Measurements from ENCODE around the gene KCNH4. TPM values are rescaled to one million over a fixed set of nuclear protein-coding genes. Genes with fewer than 3 reads are reported as not detected.

The KCNH4 gene
- total RNA-seq, 4 donors from 2014 or later = 0.47 to 0.80 TPM; not detected in 2

DNA sequence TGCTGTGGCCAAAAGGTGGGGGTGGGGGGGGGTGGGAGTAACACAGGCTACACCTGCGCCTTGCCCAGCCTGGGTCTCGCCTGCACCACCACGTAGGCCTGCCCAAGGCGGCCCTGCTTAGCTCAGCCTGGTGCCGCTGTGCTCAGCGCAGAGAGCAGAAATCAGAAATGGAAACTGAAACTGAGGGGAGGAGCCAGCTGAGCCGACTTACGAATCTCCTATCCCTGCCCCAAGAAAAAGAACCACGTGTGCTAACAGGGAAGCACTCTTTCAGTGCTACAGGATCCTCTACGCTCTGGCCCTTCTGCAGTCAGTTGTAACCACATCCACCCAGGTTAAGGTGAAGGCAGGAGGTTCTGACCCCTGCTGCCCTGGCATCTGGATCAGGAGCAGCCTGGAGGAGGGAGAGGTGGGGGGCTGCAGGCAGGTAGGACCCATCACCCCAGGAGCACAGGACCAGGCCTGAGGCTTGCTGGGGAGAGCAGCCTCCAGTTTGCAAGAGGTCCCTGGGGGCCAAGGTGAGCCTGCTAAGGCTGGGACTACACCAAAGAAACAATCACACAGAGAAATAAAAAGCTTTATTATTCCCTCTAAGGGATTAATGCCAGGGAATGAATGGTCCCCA lies 68.3 kb downstream of the KCNH4 start, which contains the start of gene DHX58:
Gene DHX58, minus strand, starts transcription at position 163 of the 625 bp plus-strand sequence. CDS start 822 bp downstream, outside the sequence.
- TF ChIP-seq POLR2A (IDR thresholded peaks at IDR 0.05) = peak; percentile 23 to 72
- TF ChIP-seq, protein P1, sequence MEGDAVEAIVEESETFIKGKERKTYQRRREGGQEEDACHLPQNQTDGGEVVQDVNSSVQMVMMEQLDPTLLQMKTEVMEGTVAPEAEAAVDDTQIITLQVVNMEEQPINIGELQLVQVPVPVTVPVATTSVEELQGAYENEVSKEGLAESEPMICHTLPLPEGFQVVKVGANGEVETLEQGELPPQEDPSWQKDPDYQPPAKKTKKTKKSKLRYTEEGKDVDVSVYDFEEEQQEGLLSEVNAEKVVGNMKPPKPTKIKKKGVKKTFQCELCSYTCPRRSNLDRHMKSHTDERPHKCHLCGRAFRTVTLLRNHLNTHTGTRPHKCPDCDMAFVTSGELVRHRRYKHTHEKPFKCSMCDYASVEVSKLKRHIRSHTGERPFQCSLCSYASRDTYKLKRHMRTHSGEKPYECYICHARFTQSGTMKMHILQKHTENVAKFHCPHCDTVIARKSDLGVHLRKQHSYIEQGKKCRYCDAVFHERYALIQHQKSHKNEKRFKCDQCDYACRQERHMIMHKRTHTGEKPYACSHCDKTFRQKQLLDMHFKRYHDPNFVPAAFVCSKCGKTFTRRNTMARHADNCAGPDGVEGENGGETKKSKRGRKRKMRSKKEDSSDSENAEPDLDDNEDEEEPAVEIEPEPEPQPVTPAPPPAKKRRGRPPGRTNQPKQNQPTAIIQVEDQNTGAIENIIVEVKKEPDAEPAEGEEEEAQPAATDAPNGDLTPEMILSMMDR (IDR thresholded peaks at IDR 0.05) = no peak

DNA sequence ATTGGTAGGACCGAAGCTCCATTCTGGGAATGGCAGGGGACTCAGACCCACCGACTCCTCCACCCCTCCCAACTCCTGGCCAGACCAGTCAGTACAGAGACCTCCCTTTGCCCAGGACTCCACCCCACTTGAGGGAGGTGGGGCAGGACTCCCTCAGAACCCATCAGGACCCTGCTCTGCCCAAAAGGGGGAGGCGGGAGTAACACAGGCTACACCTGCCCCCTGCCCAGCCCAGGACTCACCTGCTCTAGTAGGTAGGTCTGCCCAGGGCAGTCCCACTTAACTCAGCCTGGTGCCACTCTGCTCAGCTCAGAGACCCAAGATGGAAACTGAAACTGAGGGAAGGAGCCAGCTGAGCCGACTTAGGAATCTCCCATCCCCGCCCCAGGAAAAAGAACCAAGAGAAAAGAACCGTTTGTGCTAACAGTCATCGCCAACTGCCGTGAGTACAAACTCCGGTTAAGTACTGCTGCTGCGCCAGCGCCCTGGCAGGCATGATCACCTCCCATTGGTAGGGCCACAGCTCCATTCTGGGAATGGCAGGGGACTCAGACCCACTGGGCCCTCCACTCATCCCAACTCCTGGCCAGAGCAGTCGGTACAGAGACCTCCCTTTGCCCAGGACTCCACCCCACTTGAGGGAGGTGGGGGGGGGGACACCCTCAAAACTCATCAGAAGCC lies 68.9 kb downstream of the KCNH4 start:
- Histone ChIP-seq H3K9me3 (no peaks in the 10 kb centered on the region), H3K4me1 (peaks cover 0 to 19% (median 15%) of the 10 kb centered on the region in 4 donors), H3K4me3 (peak overlapping the region; percentile 38 to 60 (median 56)), H3K27me3 (no peaks in the 10 kb centered on the region), H3K36me3 (no peaks in the 10 kb centered on the region), H3K27ac (peak overlapping the region; percentile 87 to 96 (median 93))
- DNase-seq = peak in 2 of 3 donors; percentile 73 to 78
- TF ChIP-seq, protein P1 (IDR thresholded peaks at IDR 0.05) = no peak
- no peak for TF ChIP-seq POLR2A (IDR thresholded peaks at IDR 0.05)

More for the DNA sequence above, 68.3 kb downstream of the KCNH4 start, which contains the start of gene DHX58:
- Histone ChIP-seq H3K4me1 (peaks cover 0 to 19% (median 15%) of the 10 kb centered on the region in 4 donors), H3K4me3 (peak within 1 kb of the TSS; percentile 38 to 60 (median 56)), H3K27me3 (no peaks in the 10 kb centered on the region), H3K36me3 (no peaks in the 10 kb centered on the region), H3K9me3 (no peaks in the 10 kb centered on the region), H3K27ac (peak within 1 kb of the TSS; percentile 87 to 96 (median 93))
- DNase-seq = peak in 2 of 3 donors; percentile 80 to 92

DNA sequence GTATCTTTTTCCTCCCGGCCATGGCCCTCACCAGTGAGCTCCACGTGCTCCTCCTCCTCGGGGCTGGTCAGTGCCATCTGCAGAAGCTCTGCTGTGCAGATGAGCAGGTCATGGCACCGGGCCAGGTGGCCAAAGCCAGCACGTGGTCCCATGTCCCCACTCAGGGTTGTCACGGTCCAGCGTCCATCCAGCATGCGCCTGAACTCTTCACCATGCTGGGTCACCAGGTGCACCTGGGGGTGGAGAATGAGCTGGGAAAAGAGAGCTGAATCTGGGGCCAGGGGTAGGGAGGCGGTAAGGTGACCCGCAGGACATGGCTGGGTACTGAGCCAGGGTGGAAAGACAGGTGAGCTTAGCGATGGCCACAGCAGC lies 69.7 kb downstream of the KCNH4 start:
- H3K36me3 ChIP-seq = no peaks in the 10 kb centered on the region
- no peaks in the 10 kb centered on the region for H3K9me3 ChIP-seq
- H3K4me1 ChIP-seq = peaks cover 0 to 19% (median 13%) of the 10 kb centered on the region in 4 donors
- peak in 1 of 3 donors; percentile 53 for DNase-seq
- H3K27ac ChIP-seq = peak overlapping the region; percentile 87 to 96 (median 93)
- peak overlapping the region in 2 of 4 donors; percentile 59 to 60 for H3K4me3 ChIP-seq
- H3K27me3 ChIP-seq = no peaks in the 10 kb centered on the region
- TF ChIP-seq POLR2A (IDR thresholded peaks at IDR 0.05) = no peak
- TF ChIP-seq, protein P1 (IDR thresholded peaks at IDR 0.05) = no peak

DNA sequence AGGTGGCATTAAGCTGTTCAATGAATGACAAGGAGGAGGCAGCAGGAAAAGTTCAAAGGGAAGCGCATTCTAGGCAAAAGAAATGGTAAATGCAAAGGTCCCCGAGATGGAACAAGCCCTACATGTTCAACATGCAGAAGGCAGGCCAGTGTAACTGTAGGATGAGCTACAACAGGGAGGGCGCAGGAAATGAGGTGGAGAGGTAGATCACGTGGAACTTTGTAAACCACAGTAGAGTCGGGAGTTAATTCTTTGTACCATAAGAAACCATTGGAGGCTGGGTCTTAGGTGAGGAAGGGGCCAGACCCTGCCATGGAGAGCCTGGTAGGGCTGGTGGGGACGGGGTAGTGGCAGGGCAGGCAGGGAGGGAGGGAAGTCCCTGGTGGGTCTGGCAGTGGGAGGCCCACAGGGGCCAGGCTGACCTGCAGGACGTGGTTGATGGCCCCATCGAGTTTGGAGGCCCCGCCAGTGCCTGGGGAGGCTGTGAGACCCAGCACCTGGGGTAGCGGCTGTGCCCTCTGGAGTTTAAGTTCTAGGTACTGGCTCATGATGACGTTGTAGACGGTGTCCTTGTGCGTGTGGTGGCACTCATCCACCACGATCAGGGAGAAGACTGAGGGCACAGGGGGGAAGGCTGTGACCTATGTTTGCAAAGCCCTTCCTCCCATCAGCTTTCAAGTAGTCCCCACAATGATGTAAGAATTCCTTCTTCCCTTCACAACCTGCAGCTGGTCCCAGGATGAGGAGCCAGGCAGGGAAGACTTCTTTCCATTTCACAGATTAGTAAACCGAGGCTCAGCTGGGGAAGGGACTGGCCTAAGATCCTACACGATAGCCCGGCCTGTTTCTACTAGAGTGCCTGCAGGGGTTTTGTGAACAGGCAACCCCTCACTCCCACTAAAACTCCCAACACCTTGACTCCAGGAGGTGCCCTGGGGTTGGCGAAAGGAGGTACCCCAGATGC lies 70.4 kb downstream of the KCNH4 start:
- TF ChIP-seq, protein P1 (IDR thresholded peaks at IDR 0.05) = no peak
- TF ChIP-seq POLR2A (IDR thresholded peaks at IDR 0.05) = no peak
- no peaks in the 10 kb centered on the region for H3K9me3 ChIP-seq
- peak in 1 of 3 donors; percentile 42 for DNase-seq
- H3K27me3 ChIP-seq = no peaks in the 10 kb centered on the region
- peaks cover 0 to 2% (median 0%) of the 10 kb centered on the region in 3 donors for H3K36me3 ChIP-seq
- no peak overlapping the region for H3K4me3 ChIP-seq
- peak overlapping the region in 1 of 4 donors; percentile 7 for H3K27ac ChIP-seq
- peaks cover 0 to 19% (median 12%) of the 10 kb centered on the region in 4 donors for H3K4me1 ChIP-seq

DNA sequence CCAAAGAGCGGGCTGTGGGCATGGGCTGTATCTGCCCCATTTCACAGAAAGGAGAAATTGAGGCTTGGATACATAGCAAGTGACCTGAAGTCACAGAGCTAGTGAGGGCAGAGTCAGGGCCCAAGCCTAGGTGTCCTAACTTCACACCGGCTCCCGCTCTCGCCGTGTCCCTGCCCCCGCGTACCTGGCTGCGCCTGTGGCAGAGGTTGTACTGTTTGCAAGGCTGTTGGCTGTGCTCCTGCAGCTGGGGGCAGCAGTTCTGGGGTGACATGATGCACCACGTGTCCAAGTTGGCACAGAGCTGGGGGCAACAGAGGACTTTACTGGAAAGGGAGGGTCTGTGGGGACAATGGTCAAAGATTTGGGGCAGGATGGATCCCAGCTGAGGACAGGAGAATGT lies 71.9 kb downstream of the KCNH4 start:
- TF ChIP-seq, protein P1 (IDR thresholded peaks at IDR 0.05) = no peak
- no peak for TF ChIP-seq POLR2A (IDR thresholded peaks at IDR 0.05)
- peaks cover 0 to 13% (median 0%) of the 10 kb centered on the region in 3 donors for H3K36me3 ChIP-seq
- no peak overlapping the region for H3K27ac ChIP-seq
- no peak overlapping the region for H3K4me3 ChIP-seq
- H3K9me3 ChIP-seq = no peaks in the 10 kb centered on the region
- H3K27me3 ChIP-seq = no peaks in the 10 kb centered on the region
- H3K4me1 ChIP-seq = peaks cover 0 to 19% (median 12%) of the 10 kb centered on the region in 4 donors
- no peak for DNase-seq

Data from Peyer's patch (tissue), 4 donors.